ENCODE measurements around the gene ISX. TPM values are rescaled to one million over a fixed set of nuclear protein-coding genes. Genes with fewer than 3 reads are reported as not detected.

ISX gene
- total and polyA plus RNA-seq, 2 of the 13 experiments (the other 11 are each of a cell fraction or from before 2014, with no cell fraction given), result 1.4 to 1.8 TPM

DNA sequence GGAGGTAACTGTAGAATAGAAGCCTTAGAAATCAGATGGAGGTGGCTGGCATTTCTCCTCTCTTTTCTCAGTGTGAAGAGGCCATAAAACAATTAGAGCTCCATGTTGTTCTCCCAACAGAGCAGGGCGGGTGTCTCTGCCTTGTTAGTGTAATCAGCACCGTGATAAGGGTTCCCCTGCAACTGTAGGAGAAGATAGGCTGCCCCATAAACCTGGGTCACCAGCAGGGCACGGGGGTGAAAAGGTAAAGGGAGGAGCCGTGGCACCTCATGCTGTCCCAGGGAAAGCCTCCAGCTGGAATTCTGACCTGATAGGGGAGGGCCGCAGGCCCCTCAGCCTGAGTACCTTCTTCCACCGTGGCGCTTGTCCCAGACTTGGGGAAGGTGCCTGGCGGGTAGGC lies 68.7 kb downstream of the ISX start:
- TF ChIP-seq MBNL3 (CRISPR knock-in tag; conservative IDR thresholded peaks at IDR 0.05), result no peak
- TF ChIP-seq MEIS2 (CRISPR knock-in tag; IDR thresholded peaks at IDR 0.05), result no peak
- TF ChIP-seq, protein P1, sequence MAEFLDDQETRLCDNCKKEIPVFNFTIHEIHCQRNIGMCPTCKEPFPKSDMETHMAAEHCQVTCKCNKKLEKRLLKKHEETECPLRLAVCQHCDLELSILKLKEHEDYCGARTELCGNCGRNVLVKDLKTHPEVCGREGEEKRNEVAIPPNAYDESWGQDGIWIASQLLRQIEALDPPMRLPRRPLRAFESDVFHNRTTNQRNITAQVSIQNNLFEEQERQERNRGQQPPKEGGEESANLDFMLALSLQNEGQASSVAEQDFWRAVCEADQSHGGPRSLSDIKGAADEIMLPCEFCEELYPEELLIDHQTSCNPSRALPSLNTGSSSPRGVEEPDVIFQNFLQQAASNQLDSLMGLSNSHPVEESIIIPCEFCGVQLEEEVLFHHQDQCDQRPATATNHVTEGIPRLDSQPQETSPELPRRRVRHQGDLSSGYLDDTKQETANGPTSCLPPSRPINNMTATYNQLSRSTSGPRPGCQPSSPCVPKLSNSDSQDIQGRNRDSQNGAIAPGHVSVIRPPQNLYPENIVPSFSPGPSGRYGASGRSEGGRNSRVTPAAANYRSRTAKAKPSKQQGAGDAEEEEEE (CRISPR knock-in tag; IDR thresholded peaks at IDR 0.05; ENCODE audit: borderline replicate concordance), result no peak
- TF ChIP-seq ZNF674 (CRISPR knock-in tag; IDR thresholded peaks at IDR 0.05; ENCODE audit: low read depth), result no peak
- TF ChIP-seq MYC (CRISPR knock-in tag; IDR thresholded peaks at IDR 0.05; ENCODE audit: borderline replicate concordance), result no peak
- no peak for TF ChIP-seq NFIB (CRISPR knock-in tag; IDR thresholded peaks at IDR 0.05; ENCODE audit: borderline replicate concordance)
- no peak for TF ChIP-seq ZNF337 (CRISPR knock-in tag; IDR thresholded peaks at IDR 0.05; ENCODE audit: borderline replicate concordance, low read depth)
- TF ChIP-seq ZNF224 (CRISPR knock-in tag; IDR thresholded peaks at IDR 0.05), result no peak
- TF ChIP-seq NFE2 (CRISPR knock-in tag; IDR thresholded peaks at IDR 0.05), result no peak
- no peak for TF ChIP-seq ZNF614 (CRISPR knock-in tag; IDR thresholded peaks at IDR 0.05; ENCODE audit: borderline replicate concordance)
- no peak for TF ChIP-seq ZNF552 (CRISPR knock-in tag; IDR thresholded peaks at IDR 0.05; ENCODE audit: borderline replicate concordance)
- TF ChIP-seq, protein P2, sequence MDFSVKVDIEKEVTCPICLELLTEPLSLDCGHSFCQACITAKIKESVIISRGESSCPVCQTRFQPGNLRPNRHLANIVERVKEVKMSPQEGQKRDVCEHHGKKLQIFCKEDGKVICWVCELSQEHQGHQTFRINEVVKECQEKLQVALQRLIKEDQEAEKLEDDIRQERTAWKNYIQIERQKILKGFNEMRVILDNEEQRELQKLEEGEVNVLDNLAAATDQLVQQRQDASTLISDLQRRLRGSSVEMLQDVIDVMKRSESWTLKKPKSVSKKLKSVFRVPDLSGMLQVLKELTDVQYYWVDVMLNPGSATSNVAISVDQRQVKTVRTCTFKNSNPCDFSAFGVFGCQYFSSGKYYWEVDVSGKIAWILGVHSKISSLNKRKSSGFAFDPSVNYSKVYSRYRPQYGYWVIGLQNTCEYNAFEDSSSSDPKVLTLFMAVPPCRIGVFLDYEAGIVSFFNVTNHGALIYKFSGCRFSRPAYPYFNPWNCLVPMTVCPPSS (IDR thresholded peaks at IDR 0.05), result no peak
- no peak for TF ChIP-seq ELF3 (CRISPR knock-in tag; IDR thresholded peaks at IDR 0.05)
- TF ChIP-seq HOXA9 (CRISPR knock-in tag; IDR thresholded peaks at IDR 0.05; ENCODE audit: borderline replicate concordance), result no peak
- no peak for TF ChIP-seq SP140L (CRISPR knock-in tag; IDR thresholded peaks at IDR 0.05; ENCODE audit: borderline replicate concordance)
- no peak for TF ChIP-seq SMARCE1 (IDR thresholded peaks at IDR 0.05; ENCODE audit: borderline replicate concordance)
- no peak for TF ChIP-seq ZNF383 (CRISPR knock-in tag; IDR thresholded peaks at IDR 0.05; ENCODE audit: borderline replicate concordance)
- TF ChIP-seq, protein P3, sequence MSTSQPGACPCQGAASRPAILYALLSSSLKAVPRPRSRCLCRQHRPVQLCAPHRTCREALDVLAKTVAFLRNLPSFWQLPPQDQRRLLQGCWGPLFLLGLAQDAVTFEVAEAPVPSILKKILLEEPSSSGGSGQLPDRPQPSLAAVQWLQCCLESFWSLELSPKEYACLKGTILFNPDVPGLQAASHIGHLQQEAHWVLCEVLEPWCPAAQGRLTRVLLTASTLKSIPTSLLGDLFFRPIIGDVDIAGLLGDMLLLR (CRISPR knock-in tag; IDR thresholded peaks at IDR 0.05), result no peak
- TF ChIP-seq CAMTA2 (CRISPR knock-in tag; IDR thresholded peaks at IDR 0.05; ENCODE audit: borderline replicate concordance), result no peak
- intact Hi-C loops (cut with micrococcal nuclease; ENCODE audit: unreplicated experiment), result no loop called here
- Histone ChIP-seq H3K27ac (ENCODE audit: extremely low read length, insufficient read depth, low read length) (no peak overlapping the region), H3K36me3 (replicated peaks in 1 of 2; ENCODE audit: control insufficient read depth in 1 of 2, insufficient read depth in 2 of 2, low read length in 2 of 2) (no peaks in the 10 kb centered on the region), H3K4me3 (replicated peaks in 1 of 3; ENCODE audit: insufficient read depth in 1 of 3, low read depth in 2 of 3, low read length in 3 of 3) (no peak overlapping the region), H3K79me2 (ENCODE audit: insufficient read depth, low read length) (no peaks in the 10 kb centered on the region), H2AFZ (ENCODE audit: low read length) (no peak overlapping the region), H3K4me1 (ENCODE audit: insufficient read depth, low read length) (no peaks in the 10 kb centered on the region), H3K27me3 (ENCODE audit: control insufficient read depth in 1 of 2, insufficient read depth in 2 of 2, low read length in 2 of 2) (no peaks in the 10 kb centered on the region; a peak in 1 of 5 replicates), H3K4me2 (ENCODE audit: low read depth, low read length) (no peak overlapping the region), H4K20me1 (ENCODE audit: insufficient read depth, low read length) (no peaks in the 10 kb centered on the region), H3K9ac (ENCODE audit: insufficient read depth, low read depth, low read length) (no peak overlapping the region), H3K9me3 (ENCODE audit: low read length) (no peaks in the 10 kb centered on the region)
- 87% methylated on average over 3 of the region's 8 CpGs for WGBS (ENCODE audit: low lambda C conversion rate)
- in situ Hi-C loops (cut with HindIII; ENCODE audit: extremely low pct_ligation_motif_present, low pct_unique_long_range_greater_than_20kb), result no loop called here
- ATAC-seq (no peak), DNase-seq (ENCODE audit: low spot score) (no peak), FAIRE-seq (no peak)
- ChIA-PET POLR2A (no interaction called here), CTCF (ENCODE audit: low intra/inter-chr PET ratio, low total read pairs) (no interaction called here)
- no TSS peak for BruUV-seq (replicated peaks)
